A673 (cell line): Measurements from ENCODE around the gene SMARCAL1.

Experiments
- EZH2 ChIP-seq: fragments of 200-600 bp; sonication (generic); IDR thresholded peaks from 2 replicates; pipeline ENCODE4 v1.6.1; 2017; ENCODE audit warnings: borderline replicate concordance, low read depth, mild to moderate bottlenecking, mixed read lengths, antibody characterized with exemption, low read length; ENCODE audit not compliant: poor library complexity, severe bottlenecking
- TF ChIP-seq, protein P1 (sequence below): fragments of 300-800, 200-600 bp; sonication (generic); conservative IDR thresholded peaks from 2 replicates; pipeline ENCODE4 v1.5.1; 2017; ENCODE audit warnings: low read depth, mild to moderate bottlenecking, antibody characterized with exemption, low read length, moderate library complexity, mixed read lengths

DNA sequence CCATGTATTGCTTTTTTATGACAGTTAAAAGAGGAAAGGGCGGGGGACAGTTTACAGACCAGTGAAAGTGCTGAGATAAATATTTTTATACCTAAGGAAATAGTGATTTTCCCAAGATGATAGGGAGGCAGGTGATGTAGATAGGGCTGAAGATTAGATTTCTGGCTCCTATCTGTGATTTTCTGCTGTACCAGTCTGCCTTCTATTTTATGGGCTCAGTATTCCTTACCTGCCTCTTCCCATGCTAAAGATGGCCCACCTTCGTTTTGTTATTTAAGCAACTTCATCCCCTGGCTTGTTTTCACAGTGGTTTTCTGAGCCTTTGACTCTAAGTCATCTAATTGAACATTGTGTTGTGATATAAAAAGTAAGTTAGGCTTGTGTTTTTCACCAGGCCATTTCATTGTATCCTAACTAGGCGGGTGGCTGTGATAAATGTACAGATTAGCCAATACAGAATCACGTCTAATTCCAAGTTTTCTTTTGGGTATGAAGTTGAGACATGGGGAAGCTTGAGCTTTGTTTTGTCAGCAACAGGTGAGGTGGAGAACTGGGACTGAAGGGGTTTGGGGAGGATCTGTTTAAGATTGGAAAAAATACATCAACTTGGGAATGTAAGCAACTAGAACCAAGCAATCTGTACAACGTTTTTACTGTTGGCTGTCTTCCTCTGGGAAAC lies 91.6 kb downstream of the SMARCAL1 start:
- TF ChIP-seq, protein P1, sequence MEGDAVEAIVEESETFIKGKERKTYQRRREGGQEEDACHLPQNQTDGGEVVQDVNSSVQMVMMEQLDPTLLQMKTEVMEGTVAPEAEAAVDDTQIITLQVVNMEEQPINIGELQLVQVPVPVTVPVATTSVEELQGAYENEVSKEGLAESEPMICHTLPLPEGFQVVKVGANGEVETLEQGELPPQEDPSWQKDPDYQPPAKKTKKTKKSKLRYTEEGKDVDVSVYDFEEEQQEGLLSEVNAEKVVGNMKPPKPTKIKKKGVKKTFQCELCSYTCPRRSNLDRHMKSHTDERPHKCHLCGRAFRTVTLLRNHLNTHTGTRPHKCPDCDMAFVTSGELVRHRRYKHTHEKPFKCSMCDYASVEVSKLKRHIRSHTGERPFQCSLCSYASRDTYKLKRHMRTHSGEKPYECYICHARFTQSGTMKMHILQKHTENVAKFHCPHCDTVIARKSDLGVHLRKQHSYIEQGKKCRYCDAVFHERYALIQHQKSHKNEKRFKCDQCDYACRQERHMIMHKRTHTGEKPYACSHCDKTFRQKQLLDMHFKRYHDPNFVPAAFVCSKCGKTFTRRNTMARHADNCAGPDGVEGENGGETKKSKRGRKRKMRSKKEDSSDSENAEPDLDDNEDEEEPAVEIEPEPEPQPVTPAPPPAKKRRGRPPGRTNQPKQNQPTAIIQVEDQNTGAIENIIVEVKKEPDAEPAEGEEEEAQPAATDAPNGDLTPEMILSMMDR = no peak
- no peak for TF ChIP-seq EZH2
